ENCODE results near the gene QPCTL.

DNA sequence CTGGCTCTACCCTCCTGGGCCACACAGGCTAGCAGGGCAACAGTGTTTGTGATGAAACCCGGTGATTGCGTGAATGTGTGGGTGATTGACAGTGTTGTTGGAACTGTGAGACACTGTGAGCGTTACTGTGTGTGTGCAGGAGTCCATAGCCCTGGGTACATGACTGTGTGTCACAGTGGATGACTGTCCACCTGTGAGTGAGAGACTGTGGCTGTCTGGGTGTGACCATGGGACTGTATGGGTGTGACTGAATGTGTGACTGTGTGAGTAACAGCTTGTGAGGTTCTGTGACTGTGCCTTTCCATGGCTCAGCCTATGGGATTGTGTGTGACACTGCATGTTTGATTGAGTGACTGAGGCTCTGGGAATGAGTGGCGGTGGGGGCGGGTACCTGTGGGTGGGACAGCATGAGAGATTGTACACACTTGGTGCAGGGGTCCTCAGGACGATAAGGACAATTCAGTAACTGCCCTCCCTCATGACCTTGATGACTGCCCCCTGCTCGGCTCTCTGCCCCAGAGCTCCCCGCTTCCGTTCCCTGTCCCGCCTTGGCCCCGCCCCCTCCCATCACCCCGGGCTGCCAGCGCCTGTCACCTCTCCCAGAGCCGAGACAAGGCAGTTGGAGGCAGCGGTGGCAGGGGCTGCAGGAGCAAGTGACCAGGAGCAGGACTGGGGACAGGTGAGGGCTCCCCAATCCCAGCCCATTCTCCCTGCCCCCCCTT is 24.7 kb upstream of the QPCTL start, which contains the start of gene GIPR:
- TF ChIP-seq, protein P1, sequence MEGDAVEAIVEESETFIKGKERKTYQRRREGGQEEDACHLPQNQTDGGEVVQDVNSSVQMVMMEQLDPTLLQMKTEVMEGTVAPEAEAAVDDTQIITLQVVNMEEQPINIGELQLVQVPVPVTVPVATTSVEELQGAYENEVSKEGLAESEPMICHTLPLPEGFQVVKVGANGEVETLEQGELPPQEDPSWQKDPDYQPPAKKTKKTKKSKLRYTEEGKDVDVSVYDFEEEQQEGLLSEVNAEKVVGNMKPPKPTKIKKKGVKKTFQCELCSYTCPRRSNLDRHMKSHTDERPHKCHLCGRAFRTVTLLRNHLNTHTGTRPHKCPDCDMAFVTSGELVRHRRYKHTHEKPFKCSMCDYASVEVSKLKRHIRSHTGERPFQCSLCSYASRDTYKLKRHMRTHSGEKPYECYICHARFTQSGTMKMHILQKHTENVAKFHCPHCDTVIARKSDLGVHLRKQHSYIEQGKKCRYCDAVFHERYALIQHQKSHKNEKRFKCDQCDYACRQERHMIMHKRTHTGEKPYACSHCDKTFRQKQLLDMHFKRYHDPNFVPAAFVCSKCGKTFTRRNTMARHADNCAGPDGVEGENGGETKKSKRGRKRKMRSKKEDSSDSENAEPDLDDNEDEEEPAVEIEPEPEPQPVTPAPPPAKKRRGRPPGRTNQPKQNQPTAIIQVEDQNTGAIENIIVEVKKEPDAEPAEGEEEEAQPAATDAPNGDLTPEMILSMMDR (IDR thresholded peaks at IDR 0.05; ENCODE audit: low read length), result no peak
- TF ChIP-seq EZH2 (IDR thresholded peaks at IDR 0.05; ENCODE audit: borderline replicate concordance, low read length), result no peak
